ENCODE measurements around the gene SPDYE16.
A peak's percentile ranks its signal among the peaks of the same experiment; 100 is the strongest.
"Not testable (repeated sequence)": the region's sequence is repeated elsewhere in the genome, so short reads cannot be mapped to it uniquely, and the experiment has no call there.

The SPDYE16 gene

GRCh38 chr7:76549025-76549854 is 6.1 kb upstream of the SPDYE16 start:
- DNase-seq, result peak; percentile 98

- DNase-seq, result not testable (repeated sequence)
These were observed 11.5 kb downstream of the SPDYE16 start for GRCh38 chr7:76531643-76532042.

GRCh38 chr7:76526183-76526582 is 16.9 kb downstream of the SPDYE16 start:
- DNase-seq, result not testable (repeated sequence)

GRCh38 chr7:76516932-76517331 is 26.2 kb downstream of the SPDYE16 start:
- DNase-seq, result not testable (repeated sequence)

GRCh38 chr7:76515999-76516443 is 27.1 kb downstream of the SPDYE16 start:
- DNase-seq, result peak; percentile 46

GRCh38 chr7:76514926-76515771 is 27.9 kb downstream of the SPDYE16 start:
- DNase-seq, result no peak

- DNase-seq, result no peak
These were observed 29.0 kb downstream of the SPDYE16 start for GRCh38 chr7:76513817-76514799.

GRCh38 chr7:76512941-76513816 is 29.9 kb downstream of the SPDYE16 start:
- peak; percentile 37 for DNase-seq

- DNase-seq, result not testable (repeated sequence)
These were observed 30.9 kb downstream of the SPDYE16 start for GRCh38 chr7:76511911-76512885.

GRCh38 chr7:76511200-76511910 is 31.7 kb downstream of the SPDYE16 start:
- not testable (repeated sequence) for DNase-seq

GRCh38 chr7:76509931-76510877 is 32.9 kb downstream of the SPDYE16 start, which contains the start of gene UPK3B:
Gene UPK3B (plus strand): TSS chr7:76510552. CDS start chr7:76510653, 101 bp downstream.
- DNase-seq, result no peak

GRCh38 chr7:76507723-76508406 is 35.2 kb downstream of the SPDYE16 start:
- no peak for DNase-seq

- not testable (repeated sequence) for DNase-seq
These were observed 36.5 kb downstream of the SPDYE16 start for GRCh38 chr7:76506643-76507042.

- DNase-seq, result no peak
These were observed 37.0 kb downstream of the SPDYE16 start for GRCh38 chr7:76506081-76506440.

GRCh38 chr7:76505168-76506080 is 37.7 kb downstream of the SPDYE16 start:
- no peak for DNase-seq

Data from hematopoietic multipotent progenitor cell treated with erythropoietin and hydrocortisone succinate and interleukin-3 and kit ligand, for 4 days (in vitro differentiated cells).